GM12801 (cell line): ENCODE results near the gene NOL7.

Experiments
- TF ChIP-seq, protein P1 (sequence below): IDR thresholded peaks from one replicate; pipeline ENCODE4 v1.5.1; 2011; ENCODE audit warnings: control low read depth; ENCODE audit not compliant: insufficient read length; ENCODE audit errors: extremely low read depth

The NOL7 gene

DNA sequence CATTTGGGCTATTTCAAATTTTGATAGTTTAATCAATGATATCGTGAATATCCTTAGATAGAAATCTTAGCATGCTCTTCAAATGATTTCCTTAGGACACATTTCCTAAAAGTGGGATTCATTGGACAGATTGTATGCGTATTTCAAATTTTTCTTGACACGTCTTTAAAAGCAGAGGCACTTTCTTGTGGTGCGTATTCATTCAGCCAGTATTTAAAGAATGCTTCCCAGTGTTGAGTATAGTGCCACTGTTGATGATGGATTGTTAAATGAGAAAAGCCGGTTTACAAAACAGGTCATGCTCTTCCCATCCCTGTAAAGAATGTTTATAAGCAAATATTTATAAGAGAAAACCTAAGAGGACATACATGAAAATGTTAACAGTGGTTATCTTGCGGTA is 15.1 kb upstream of the NOL7 start:
- TF ChIP-seq, protein P1, sequence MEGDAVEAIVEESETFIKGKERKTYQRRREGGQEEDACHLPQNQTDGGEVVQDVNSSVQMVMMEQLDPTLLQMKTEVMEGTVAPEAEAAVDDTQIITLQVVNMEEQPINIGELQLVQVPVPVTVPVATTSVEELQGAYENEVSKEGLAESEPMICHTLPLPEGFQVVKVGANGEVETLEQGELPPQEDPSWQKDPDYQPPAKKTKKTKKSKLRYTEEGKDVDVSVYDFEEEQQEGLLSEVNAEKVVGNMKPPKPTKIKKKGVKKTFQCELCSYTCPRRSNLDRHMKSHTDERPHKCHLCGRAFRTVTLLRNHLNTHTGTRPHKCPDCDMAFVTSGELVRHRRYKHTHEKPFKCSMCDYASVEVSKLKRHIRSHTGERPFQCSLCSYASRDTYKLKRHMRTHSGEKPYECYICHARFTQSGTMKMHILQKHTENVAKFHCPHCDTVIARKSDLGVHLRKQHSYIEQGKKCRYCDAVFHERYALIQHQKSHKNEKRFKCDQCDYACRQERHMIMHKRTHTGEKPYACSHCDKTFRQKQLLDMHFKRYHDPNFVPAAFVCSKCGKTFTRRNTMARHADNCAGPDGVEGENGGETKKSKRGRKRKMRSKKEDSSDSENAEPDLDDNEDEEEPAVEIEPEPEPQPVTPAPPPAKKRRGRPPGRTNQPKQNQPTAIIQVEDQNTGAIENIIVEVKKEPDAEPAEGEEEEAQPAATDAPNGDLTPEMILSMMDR, result no peak

DNA sequence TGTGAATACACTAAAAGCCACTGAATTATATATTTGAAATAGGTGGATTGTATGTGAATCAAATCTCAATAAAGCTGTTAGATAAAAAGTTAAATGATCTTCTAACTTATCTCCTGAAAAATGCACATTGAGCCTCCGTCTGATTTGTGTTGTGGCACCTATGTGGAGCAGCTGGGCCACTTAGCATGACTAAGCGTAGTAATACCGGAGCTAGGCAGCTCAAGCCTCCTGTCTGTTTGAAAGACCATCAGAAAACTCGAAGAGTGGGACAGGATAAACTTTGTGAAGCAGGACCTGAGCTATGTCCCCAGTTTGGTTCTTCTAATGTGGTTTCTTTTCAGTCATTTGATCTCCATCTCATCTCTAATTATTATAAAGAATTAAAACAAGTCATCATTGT is 11.0 kb upstream of the NOL7 start:
- TF ChIP-seq, protein P1, result no peak

DNA sequence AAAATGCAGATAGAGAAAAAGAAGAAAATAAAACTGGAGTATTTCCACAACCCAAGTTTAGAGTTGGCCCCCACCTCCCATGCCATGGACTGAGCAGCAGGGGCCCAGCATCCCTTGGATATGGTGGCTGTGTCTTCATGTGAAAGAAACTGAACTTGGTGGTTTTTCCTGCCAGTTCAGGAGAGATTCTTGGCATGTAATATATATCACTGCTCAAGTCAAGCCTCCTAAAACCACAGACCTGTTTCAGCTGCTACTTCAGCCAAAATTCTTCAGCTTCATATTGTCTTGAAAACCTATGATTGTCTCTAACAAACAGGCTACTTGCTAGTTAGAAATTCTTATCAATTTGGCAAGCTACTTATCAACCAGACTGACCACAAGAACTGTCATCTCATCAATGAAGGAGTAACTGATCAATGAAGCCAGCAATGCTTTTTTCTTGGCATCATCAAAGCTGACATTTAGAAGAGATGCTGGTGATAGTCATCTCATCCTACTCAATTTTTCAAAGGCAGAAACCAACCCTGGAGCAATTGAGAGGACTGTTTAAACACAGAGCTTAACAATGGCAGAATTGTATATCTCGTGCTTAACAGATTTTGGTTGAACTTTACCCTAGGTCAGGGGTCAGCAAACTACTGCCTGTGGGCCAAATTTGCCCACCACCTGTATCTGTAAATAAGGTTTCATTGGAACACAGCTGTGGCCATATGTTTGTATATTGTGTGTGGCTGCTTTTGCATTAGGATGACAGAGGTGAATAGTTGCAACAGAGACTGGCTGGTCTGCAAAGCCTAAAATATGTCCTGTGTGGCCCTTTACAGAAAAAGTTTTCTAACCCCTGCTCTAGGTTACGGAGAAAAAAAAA is 10.4 kb upstream of the NOL7 start:
- TF ChIP-seq, protein P1, result no peak

DNA sequence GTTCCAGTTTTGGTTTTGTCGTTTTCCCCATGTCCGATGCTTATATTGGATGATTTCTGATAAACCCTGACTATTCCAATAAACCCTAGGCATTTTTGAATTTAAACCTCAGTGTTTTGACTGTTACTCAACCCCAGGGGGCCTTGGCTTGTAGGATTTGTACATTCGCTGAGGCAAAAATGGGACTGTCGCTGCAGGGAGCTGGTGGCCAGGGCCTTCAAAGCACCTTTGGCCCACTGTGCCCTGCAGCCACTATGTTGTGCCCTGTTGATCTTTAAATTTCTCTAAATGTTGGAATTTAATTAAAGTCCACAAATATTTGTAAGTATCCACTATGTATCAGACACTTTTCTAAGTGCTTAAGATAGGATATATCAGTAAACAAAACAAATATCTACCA is 9.5 kb upstream of the NOL7 start:
- TF ChIP-seq, protein P1, result no peak

DNA sequence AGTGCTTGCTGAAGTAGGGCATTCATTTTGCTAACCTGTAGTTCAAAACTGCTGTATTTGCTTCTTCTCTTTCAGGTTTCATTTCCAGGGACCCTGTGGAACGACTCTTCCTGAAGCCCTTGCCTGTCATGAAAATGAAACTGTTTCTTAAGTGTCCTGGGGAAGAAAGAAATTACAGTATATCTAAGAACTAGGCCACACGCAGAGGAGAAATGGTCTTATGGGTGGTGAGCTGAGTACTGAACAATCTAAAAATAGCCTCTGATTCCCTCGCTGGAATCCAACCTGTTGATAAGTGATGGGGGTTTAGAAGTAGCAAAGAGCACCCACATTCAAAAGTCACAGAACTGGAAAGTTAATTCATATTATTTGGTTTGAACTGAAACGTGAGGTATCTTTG is 3.4 kb upstream of the NOL7 start:
- TF ChIP-seq, protein P1, result no peak

DNA sequence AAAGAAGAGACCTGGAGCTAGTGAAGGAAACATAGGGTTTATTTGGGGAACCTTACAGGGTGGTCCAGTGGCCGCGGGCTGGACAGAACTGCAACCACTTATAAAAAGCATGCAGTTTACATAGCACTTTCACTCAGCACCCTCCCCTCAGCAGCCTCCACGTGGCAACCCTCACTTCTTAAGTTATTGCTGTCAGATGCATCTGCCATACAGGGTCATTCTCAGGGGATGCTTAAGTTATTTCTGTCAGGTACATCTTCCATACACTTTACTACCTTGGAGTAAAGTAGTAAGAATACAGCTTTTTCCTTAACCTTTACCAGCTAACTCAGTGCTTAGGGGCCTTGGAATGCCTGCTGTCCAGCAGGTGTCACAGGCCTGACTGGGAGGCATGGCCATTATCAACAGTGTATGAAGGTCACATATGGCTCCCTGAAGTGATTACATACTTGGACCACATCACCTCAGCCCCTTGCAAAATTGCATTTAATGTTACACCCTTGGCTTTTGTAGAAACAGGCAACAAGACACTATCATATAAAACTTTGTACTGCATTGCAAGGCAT is 2.0 kb upstream of the NOL7 start:
- TF ChIP-seq, protein P1, result no peak

DNA sequence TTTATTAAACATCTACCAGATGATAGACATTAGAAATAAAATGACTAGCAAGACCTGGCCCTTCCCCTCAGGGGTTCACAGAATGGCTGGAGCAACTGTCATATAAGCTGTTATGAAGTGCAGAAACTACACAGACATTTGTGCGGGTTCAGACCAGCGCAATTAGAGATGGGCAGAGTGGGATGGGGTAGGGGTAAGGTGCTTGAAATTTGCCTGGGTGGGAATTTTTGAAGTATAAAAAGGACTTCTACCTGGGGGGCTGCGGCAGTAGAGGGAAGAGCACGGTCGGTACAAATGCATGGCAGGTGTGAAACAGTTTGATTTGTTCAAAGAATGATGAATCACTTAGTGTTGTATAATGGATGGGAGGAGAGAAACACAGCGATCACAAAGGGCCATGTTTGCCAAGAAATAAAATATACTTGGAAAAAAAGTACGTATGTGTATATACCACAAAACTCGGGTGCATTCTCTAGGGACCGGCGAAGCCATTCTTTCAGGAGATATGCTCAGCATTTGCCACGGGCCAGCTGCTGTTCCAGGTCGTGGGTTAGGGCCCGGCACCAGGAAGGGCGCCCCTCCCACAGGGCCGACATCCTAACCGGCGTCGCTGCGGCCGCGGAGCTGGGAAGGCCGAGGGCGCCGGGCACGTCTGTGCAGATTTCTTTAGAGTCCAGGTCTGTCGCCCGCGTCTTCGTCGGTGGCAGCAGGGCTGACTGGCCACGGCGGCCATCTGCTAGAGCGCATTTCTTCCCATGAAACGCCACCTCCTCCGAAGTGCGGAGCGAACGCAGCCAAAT is 809 bp upstream of the NOL7 start:
- TF ChIP-seq, protein P1, result no peak
